ENCODE results near the gene LPAR5. TPM values are rescaled to one million over a fixed set of nuclear protein-coding genes. Genes with fewer than 3 reads are reported as not detected.

LPAR5 gene
- total RNA-seq, 2 experiments from 2014 or later = 14.4 to 25.3 TPM

GRCh38 chr12:6641131-6641530, 5.4 kb upstream of the LPAR5 start:
- no peak overlapping the region for H3K4me3 ChIP-seq (ENCODE audit: low read depth, low read length, poor library complexity, severe bottlenecking)
- H2AFZ ChIP-seq (ENCODE audit: low read length) = no peak overlapping the region
- peaks cover 64% of the 10 kb centered on the region for H3K4me1 ChIP-seq (ENCODE audit: insufficient read depth, low read length, poor library complexity, severe bottlenecking)
- no peaks in the 10 kb centered on the region for H3K36me3 ChIP-seq (ENCODE audit: insufficient read depth, low read length)
- H3K27ac ChIP-seq (ENCODE audit: low read depth, low read length, poor library complexity, severe bottlenecking) = no peak overlapping the region
- DNase-seq (ENCODE audit: low spot score) = no peak
- no peaks in the 10 kb centered on the region for H3K9me2 ChIP-seq (ENCODE audit: insufficient read depth, low read length)
- CTCF ChIA-PET (ENCODE audit: unreplicated experiment) = no interaction called here
- POLR2A ChIA-PET = interaction anchor here (0.6 to 1.2 kb wide), 2 partner anchors 15 to 358 kb away, joined by 3 to 4 read pairs; no protein-coding TSS in a partner anchor
- no peak for TF ChIP-seq CTCF (conservative IDR thresholded peaks at IDR 0.05; ENCODE audit: low read length)
- TF ChIP-seq EZH2phosphoT487 (IDR thresholded peaks at IDR 0.05; ENCODE audit: borderline replicate concordance, low read depth, low read length) = no peak
- no peaks in the 10 kb centered on the region for H3K79me2 ChIP-seq (ENCODE audit: insufficient read depth, low read depth, low read length)
- H3K4me2 ChIP-seq (ENCODE audit: low read length) = no peak overlapping the region
- no peaks in the 10 kb centered on the region for H4K20me1 ChIP-seq (ENCODE audit: insufficient read depth, low read length)
- no peaks in the 10 kb centered on the region for H3K9me3 ChIP-seq (ENCODE audit: low read length)
- intact Hi-C loops (cut with micrococcal nuclease; ENCODE audit: unreplicated experiment) = no loop called here
- no TSS peak for BruUV-seq (replicated peaks)

- no peak overlapping the region for H3K27ac ChIP-seq (ENCODE audit: low read depth, low read length, poor library complexity, severe bottlenecking)
- POLR2A ChIA-PET = interaction anchor here (0.6 to 1.2 kb wide), 3 partner anchors 16 to 359 kb away, joined by 3 to 4 read pairs (median 3); no protein-coding TSS in a partner anchor
- H4K20me1 ChIP-seq (ENCODE audit: insufficient read depth, low read length) = no peaks in the 10 kb centered on the region
- DNase-seq (ENCODE audit: low spot score) = no peak
- TF ChIP-seq CTCF (conservative IDR thresholded peaks at IDR 0.05; ENCODE audit: low read length) (no peak), EZH2phosphoT487 (IDR thresholded peaks at IDR 0.05; ENCODE audit: borderline replicate concordance, low read depth, low read length) (no peak)
- BruUV-seq (replicated peaks) = no TSS peak
- H3K4me1 ChIP-seq (ENCODE audit: insufficient read depth, low read length, poor library complexity, severe bottlenecking) = peaks cover 70% of the 10 kb centered on the region
- H3K9me2 ChIP-seq (ENCODE audit: insufficient read depth, low read length) = no peaks in the 10 kb centered on the region
- intact Hi-C loops (cut with micrococcal nuclease; ENCODE audit: unreplicated experiment) = no loop called here
- H3K9me3 ChIP-seq (ENCODE audit: low read length) = no peaks in the 10 kb centered on the region
- H2AFZ ChIP-seq (ENCODE audit: low read length) = no peak overlapping the region
- H3K4me3 ChIP-seq (ENCODE audit: low read depth, low read length, poor library complexity, severe bottlenecking) = no peak overlapping the region
- no peaks in the 10 kb centered on the region for H3K36me3 ChIP-seq (ENCODE audit: insufficient read depth, low read length)
- H3K79me2 ChIP-seq (ENCODE audit: insufficient read depth, low read depth, low read length) = no peaks in the 10 kb centered on the region
- no peak overlapping the region for H3K4me2 ChIP-seq (ENCODE audit: low read length)
- CTCF ChIA-PET (ENCODE audit: unreplicated experiment) = no interaction called here
Observed at GRCh38 chr12:6640497-6640896, 4.7 kb upstream of the LPAR5 start.

GRCh38 chr12:6639151-6639801, 3.5 kb upstream of the LPAR5 start:
- no peaks in the 10 kb centered on the region for H3K9me3 ChIP-seq (ENCODE audit: low read length)
- ChIA-PET POLR2A (no interaction called here), CTCF (ENCODE audit: unreplicated experiment) (no interaction called here)
- no peaks in the 10 kb centered on the region for H4K20me1 ChIP-seq (ENCODE audit: insufficient read depth, low read length)
- H3K9me2 ChIP-seq (ENCODE audit: insufficient read depth, low read length) = no peaks in the 10 kb centered on the region
- intact Hi-C loops (cut with micrococcal nuclease; ENCODE audit: unreplicated experiment) = no loop called here
- no TSS peak for BruUV-seq (replicated peaks)
- H3K27ac ChIP-seq (ENCODE audit: low read depth, low read length, poor library complexity, severe bottlenecking) = no peak overlapping the region
- H3K4me3 ChIP-seq (ENCODE audit: low read depth, low read length, poor library complexity, severe bottlenecking) = no peak overlapping the region
- no peaks in the 10 kb centered on the region for H3K36me3 ChIP-seq (ENCODE audit: insufficient read depth, low read length)
- H2AFZ ChIP-seq (ENCODE audit: low read length) = no peak overlapping the region
- H3K4me2 ChIP-seq (ENCODE audit: low read length) = no peak overlapping the region; the same call in 1 of the 2 replicates
- TF ChIP-seq EZH2phosphoT487 (IDR thresholded peaks at IDR 0.05; ENCODE audit: borderline replicate concordance, low read depth, low read length) (no peak), CTCF (conservative IDR thresholded peaks at IDR 0.05; ENCODE audit: low read length) (no peak)
- peaks cover 71% of the 10 kb centered on the region for H3K4me1 ChIP-seq (ENCODE audit: insufficient read depth, low read length, poor library complexity, severe bottlenecking)
- peaks cover 2% of the 10 kb centered on the region; the same call in 1 of the 2 replicates for H3K79me2 ChIP-seq (ENCODE audit: insufficient read depth, low read depth, low read length)
- DNase-seq (ENCODE audit: low spot score) = no peak
